ENCODE measurements around the gene TLNRD1.

The TLNRD1 gene

DNA sequence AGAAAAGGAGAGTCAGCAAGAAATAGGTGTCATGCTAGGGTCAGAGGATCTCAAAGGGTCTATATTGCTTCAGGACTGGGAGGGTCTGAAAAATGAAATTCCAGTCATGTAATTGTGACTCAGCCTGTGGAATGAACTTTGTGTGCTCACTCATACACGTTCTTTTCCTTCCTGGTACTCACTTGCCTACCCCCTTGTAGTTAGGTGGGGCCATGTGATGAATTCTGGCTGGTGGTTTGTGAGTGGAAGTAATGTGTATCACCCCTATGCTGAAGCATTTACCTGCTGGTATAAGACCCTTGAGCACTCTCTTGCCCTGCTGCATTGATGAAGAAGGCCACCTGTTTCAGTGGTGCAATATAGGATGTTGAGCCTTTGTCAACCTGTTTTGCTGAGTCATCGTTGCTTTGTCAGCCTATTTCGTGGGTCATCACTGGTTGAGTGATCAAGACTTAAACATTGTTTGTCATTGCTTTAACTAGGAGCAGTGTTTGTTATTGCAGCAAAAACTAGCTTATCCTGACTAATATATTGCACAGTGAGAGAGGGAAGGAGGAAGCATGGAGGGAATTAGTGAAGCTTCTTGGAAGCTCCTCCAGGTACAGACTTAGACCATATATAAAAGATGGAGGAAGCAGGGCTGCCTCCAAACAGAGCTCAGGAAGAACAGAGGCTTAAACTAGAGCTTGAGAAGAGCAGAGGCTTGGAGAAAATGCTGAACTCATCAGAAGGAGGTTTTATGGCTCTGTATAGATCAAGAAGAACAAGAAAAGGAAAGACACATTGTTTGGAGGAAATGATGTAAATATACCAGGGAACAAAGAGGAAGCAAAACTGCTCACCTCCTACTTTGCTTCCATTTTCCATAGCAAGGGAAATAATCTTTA lies 28.9 kb downstream of the TLNRD1 start:
- no peaks in the 10 kb centered on the region for H3K9me3 ChIP-seq (ENCODE audit: control insufficient read depth, low read length)
- H3K27ac ChIP-seq (ENCODE audit: low read depth, low read length, severe bottlenecking): no peak overlapping the region
- peaks cover 5% of the 10 kb centered on the region for H3K4me1 ChIP-seq (ENCODE audit: control insufficient read depth, insufficient read depth, low read length, poor library complexity, severe bottlenecking)
- no peak overlapping the region for H3K4me3 ChIP-seq (ENCODE audit: extremely low read depth, insufficient read depth, low read length, poor library complexity, severe bottlenecking)
- WGBS, 2 experiments (ENCODE audit: insufficient coverage in 2 of 2): 79 to 95% methylated on average over 2 of the region's 3 CpGs
- H3K36me3 ChIP-seq (ENCODE audit: control insufficient read depth, insufficient read depth, low read length): no peaks in the 10 kb centered on the region

DNA sequence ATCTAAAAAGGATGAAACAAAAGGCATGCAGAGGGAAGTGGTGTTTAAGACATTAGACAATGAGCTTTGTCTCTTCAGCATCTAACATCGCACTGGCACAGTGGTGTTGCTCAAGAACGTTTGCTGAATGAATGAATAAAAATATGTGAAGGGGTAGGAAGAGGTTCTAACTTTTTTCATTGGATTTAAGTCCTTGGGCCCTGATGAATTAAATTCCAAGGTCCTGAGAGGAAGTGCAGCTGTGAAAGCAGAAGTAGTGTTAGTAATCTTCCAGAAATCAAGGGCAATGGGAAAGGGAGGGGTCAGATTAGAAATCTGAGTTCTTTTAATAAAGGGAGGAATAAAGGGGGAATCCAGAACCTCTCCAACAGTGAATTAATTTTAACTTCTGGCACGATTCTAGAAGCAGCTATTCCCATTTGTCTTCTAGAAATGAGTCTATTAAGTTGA lies 29.6 kb downstream of the TLNRD1 start:
- H3K27ac ChIP-seq (ENCODE audit: low read depth, low read length, severe bottlenecking): no peak overlapping the region
- H3K36me3 ChIP-seq (ENCODE audit: control insufficient read depth, insufficient read depth, low read length): no peaks in the 10 kb centered on the region
- peaks cover 3% of the 10 kb centered on the region for H3K4me1 ChIP-seq (ENCODE audit: control insufficient read depth, insufficient read depth, low read length, poor library complexity, severe bottlenecking)
- no peaks in the 10 kb centered on the region for H3K9me3 ChIP-seq (ENCODE audit: control insufficient read depth, low read length)
- 92 to 93% methylated on average over 2 of the region's 3 CpGs for WGBS, 2 experiments (ENCODE audit: insufficient coverage in 2 of 2)
- no peak overlapping the region for H3K4me3 ChIP-seq (ENCODE audit: extremely low read depth, insufficient read depth, low read length, poor library complexity, severe bottlenecking)

DNA sequence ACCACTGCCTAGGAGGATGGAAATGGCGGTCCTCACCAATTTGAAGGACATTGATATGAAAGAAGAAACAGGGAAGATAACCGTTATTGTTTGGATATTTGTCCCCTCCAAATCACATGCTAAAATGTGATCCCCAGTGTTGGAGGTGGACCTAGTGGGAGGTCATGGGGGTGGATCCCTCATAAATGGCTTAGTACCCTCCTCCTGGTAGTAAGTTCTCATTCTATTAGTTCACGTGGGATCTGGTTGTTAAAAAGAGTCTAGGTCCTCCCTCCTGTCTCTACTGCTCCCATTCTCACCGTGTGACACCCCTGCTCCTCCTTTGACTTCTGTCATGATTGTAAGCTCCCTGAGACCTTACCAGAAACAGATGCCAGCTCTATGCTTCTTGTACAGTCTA lies 30.5 kb downstream of the TLNRD1 start:
- H3K4me3 ChIP-seq (ENCODE audit: extremely low read depth, insufficient read depth, low read length, poor library complexity, severe bottlenecking): no peak overlapping the region
- H3K9me3 ChIP-seq (ENCODE audit: control insufficient read depth, low read length): no peaks in the 10 kb centered on the region
- H3K4me1 ChIP-seq (ENCODE audit: control insufficient read depth, insufficient read depth, low read length, poor library complexity, severe bottlenecking): peaks cover 3% of the 10 kb centered on the region
- 89 to 91% methylated on average over 3 to 4 of the region's 4 CpGs for WGBS, 2 experiments (ENCODE audit: insufficient coverage in 2 of 2)
- H3K27ac ChIP-seq (ENCODE audit: low read depth, low read length, severe bottlenecking): no peak overlapping the region
- H3K36me3 ChIP-seq (ENCODE audit: control insufficient read depth, insufficient read depth, low read length): no peaks in the 10 kb centered on the region

DNA sequence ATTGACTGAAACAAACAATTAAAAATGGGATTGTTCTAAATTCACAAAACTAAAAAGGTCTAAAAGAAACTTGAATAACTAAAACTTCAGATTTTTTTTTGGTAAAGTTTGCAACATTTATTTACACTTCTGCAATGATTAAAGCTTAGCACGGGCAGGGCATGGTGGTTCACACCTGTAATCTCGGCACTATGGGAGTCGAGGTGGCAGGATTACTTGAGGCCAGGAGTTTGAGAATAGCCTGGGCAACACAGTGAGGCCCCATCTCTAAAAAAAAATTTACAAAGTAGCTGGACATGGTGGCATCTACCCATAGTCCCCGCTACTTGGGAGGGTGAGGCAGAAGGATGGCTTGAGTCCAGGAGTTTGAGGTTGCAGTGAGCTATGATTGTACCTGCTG lies 31.6 kb downstream of the TLNRD1 start:
- Histone ChIP-seq H3K27ac (ENCODE audit: low read depth, low read length, severe bottlenecking) (no peak overlapping the region), H3K4me1 (ENCODE audit: control insufficient read depth, insufficient read depth, low read length, poor library complexity, severe bottlenecking) (no peaks in the 10 kb centered on the region), H3K4me3 (ENCODE audit: extremely low read depth, insufficient read depth, low read length, poor library complexity, severe bottlenecking) (no peak overlapping the region), H3K9me3 (ENCODE audit: control insufficient read depth, low read length) (no peaks in the 10 kb centered on the region), H3K36me3 (ENCODE audit: control insufficient read depth, insufficient read depth, low read length) (no peaks in the 10 kb centered on the region)
- 85 to 94% methylated on average over 2 to 3 of the region's 4 CpGs for WGBS, 2 experiments (ENCODE audit: insufficient coverage in 2 of 2)

DNA sequence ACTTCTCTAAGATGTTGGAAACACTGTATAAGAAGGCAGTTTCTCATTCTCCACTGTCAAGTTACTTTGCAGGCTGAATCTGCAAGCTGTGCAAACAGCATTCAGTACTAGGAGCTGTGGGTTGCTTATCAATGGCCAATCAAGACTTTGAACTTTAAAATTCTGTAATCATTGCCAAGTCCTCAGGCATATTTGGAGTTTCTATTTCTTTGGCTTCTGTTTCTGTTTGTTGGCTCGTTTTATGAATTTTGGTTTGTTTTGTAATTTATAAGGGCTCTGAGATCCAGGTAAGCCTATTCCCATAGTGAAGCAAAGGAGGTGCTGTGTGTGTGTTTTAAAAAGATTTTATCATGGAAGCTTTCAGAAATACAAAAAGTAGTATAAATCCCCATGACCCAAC lies 32.1 kb downstream of the TLNRD1 start:
- Histone ChIP-seq H3K27ac (ENCODE audit: low read depth, low read length, severe bottlenecking) (no peak overlapping the region), H3K4me1 (ENCODE audit: control insufficient read depth, insufficient read depth, low read length, poor library complexity, severe bottlenecking) (no peaks in the 10 kb centered on the region), H3K36me3 (ENCODE audit: control insufficient read depth, insufficient read depth, low read length) (no peaks in the 10 kb centered on the region), H3K4me3 (ENCODE audit: extremely low read depth, insufficient read depth, low read length, poor library complexity, severe bottlenecking) (no peak overlapping the region), H3K9me3 (ENCODE audit: control insufficient read depth, low read length) (no peaks in the 10 kb centered on the region)
- WGBS, 2 experiments (ENCODE audit: insufficient coverage in 2 of 2): no CpG with 5 or more reads among the region's 1 CpG

DNA sequence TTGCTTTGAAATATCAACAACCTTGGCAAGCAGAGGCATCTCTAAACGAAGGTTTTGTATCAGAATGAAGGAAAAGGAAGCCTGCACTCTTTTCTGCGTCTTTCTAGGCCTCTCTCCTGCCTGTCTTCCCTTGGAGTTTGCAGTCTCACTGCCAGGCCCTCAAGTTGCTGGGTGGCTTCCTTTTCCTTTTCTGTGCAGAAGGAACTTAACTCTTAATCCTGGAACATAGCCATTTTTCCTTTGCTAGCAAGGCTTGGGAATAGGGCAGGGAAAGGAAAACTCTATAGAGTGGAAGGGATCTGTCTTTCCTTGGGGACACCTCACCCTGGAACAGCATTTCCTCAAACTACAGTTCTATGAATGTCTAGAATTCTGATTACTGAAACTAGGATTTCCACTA lies 32.8 kb downstream of the TLNRD1 start:
- Histone ChIP-seq H3K9me3 (ENCODE audit: control insufficient read depth, low read length) (no peaks in the 10 kb centered on the region), H3K4me1 (ENCODE audit: control insufficient read depth, insufficient read depth, low read length, poor library complexity, severe bottlenecking) (no peaks in the 10 kb centered on the region), H3K27ac (ENCODE audit: low read depth, low read length, severe bottlenecking) (peak overlapping the region; percentile 26), H3K4me3 (ENCODE audit: extremely low read depth, insufficient read depth, low read length, poor library complexity, severe bottlenecking) (no peak overlapping the region), H3K36me3 (ENCODE audit: control insufficient read depth, insufficient read depth, low read length) (no peaks in the 10 kb centered on the region)
- 55 to 89% methylated on average over 2 of the region's 2 CpGs for WGBS, 2 experiments (ENCODE audit: insufficient coverage in 2 of 2)

DNA sequence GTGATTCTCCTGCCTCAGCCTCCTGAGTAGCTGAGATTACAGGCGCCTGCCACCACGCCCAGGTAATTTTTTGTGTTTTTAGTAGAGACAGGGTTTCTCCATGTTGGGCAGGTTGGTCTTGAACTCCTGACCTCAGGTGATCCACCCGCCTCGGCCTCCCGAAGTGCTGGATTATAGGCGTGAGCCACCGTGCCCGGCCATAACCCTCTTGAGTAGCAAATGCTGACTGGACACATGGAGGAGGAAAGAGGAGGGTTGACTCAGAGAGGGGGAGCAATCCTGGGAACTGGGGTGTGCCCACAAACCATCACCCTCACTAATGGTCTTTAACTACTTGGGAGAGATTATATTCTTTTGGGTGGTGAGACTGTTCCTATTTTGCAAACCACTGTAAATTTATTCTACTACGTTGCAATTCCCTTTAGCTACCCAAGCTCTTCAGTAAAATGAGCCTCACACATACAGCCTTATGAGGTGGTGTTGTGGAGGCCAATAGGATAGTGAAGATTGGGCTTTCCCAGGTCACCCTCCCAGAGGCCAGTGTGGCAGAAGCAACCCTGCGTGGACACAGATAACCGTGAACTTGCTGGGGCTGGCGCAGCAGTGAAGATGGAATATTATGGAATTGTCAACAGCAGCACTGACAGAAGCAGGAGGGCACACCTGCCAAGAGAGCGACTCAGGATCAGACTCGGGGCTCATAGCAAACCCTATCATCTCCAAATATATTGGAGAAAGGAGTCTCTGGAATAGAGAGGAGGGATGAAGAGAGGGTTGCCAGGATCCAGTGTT lies 37.4 kb downstream of the TLNRD1 start:
- 94 to 97% methylated on average over 7 to 8 of the region's 14 CpGs for WGBS, 2 experiments (ENCODE audit: insufficient coverage in 2 of 2)
- no peak overlapping the region for H3K4me3 ChIP-seq (ENCODE audit: extremely low read depth, insufficient read depth, low read length, poor library complexity, severe bottlenecking)
- no peaks in the 10 kb centered on the region for H3K4me1 ChIP-seq (ENCODE audit: control insufficient read depth, insufficient read depth, low read length, poor library complexity, severe bottlenecking)
- no peaks in the 10 kb centered on the region for H3K9me3 ChIP-seq (ENCODE audit: control insufficient read depth, low read length)
- no peaks in the 10 kb centered on the region for H3K36me3 ChIP-seq (ENCODE audit: control insufficient read depth, insufficient read depth, low read length)
- no peak overlapping the region for H3K27ac ChIP-seq (ENCODE audit: low read depth, low read length, severe bottlenecking)

DNA sequence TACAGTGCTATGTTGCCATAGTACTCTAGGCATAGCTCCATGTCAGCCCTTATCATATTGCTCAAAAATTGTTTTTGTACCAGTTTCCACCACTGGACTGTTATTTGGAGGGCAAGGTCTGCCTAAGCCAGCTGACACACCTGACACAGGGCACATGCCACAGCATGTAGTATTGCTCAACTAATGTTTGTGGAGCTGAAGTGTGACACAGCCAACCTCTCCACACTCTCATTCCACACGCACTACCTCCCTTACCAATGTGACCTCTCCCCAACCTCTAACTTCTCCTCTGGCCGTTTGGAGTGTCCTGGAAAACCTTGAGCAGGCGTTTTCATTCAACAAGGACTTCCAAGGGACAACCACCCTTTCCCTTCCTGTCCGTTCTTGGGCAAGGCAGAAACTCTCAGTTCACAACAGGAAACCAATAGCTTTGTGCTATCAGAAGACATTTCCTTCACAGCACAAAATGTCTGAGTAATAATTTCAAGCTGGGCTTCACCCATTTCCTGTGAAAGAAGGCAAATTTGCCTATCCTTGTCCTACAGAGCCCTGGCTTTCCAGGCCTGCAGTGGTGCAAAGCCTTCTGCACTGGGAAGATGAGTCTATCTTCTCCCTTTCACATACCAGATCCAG lies 38.4 kb downstream of the TLNRD1 start:
- Histone ChIP-seq H3K4me1 (ENCODE audit: control insufficient read depth, insufficient read depth, low read length, poor library complexity, severe bottlenecking) (no peaks in the 10 kb centered on the region), H3K9me3 (ENCODE audit: control insufficient read depth, low read length) (no peaks in the 10 kb centered on the region), H3K36me3 (ENCODE audit: control insufficient read depth, insufficient read depth, low read length) (no peaks in the 10 kb centered on the region), H3K27ac (ENCODE audit: low read depth, low read length, severe bottlenecking) (no peak overlapping the region), H3K4me3 (ENCODE audit: extremely low read depth, insufficient read depth, low read length, poor library complexity, severe bottlenecking) (no peak overlapping the region)
- whole genome bisulfite sequencing, 2 experiments (ENCODE audit: insufficient coverage in 2 of 2): 85 to 100% methylated on average over 1 to 4 of the region's 4 CpGs

DNA sequence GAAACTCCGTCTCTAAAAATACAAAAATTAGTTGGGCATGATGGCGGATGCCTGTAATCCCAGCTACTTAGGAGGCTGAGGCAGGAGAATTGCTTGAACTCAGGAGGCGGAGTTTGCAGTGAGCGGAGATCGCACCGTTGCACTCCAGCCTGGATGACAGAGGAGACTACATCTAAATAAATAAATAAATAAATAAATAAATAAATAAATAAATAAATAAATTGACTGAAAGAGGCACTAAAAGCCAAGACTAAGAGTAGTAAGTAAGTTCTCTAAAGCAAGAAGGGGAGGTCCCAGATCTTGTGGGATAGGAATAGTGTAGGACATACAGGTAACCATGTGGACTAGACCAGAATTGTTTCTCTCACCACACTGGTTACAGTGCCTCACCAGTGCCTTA lies 40.0 kb downstream of the TLNRD1 start:
- Histone ChIP-seq H3K4me1 (ENCODE audit: control insufficient read depth, insufficient read depth, low read length, poor library complexity, severe bottlenecking) (no peaks in the 10 kb centered on the region), H3K36me3 (ENCODE audit: control insufficient read depth, insufficient read depth, low read length) (no peaks in the 10 kb centered on the region), H3K9me3 (ENCODE audit: control insufficient read depth, low read length) (no peaks in the 10 kb centered on the region), H3K4me3 (ENCODE audit: extremely low read depth, insufficient read depth, low read length, poor library complexity, severe bottlenecking) (no peak overlapping the region), H3K27ac (ENCODE audit: low read depth, low read length, severe bottlenecking) (no peak overlapping the region)
- 46 to 50% methylated on average over 2 of the region's 6 CpGs for WGBS, 2 experiments (ENCODE audit: insufficient coverage in 2 of 2)

DNA sequence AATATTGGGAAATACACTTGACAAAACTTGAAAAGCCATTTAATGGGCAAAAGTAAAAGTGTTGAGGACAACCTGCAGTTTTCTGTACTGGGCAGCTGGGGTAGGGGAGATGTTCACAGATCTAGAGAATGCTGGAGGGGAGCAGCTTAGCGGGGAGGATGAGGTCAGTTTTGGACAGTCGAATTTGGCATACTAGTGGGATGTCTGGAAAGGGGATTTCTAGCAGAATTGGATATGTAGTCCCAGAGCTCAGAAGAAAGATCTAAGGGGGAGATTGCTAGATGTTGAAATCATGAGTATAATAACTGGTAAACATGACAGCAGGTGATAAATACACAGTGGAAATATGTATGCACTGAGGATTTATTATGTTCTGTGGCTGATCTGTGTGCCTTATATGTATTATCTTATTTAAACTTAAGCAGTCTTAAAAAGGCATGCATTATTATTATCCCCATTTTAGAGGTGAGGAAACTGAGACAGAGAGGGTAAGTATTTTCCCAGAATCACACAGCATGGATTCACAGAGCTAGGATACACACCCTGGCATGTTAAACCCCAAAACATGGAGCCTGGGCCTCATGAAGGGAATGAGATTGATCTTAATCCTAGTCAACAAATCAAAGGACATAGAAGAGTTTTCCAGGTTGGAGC lies 42.7 kb downstream of the TLNRD1 start:
- no peaks in the 10 kb centered on the region for H3K9me3 ChIP-seq (ENCODE audit: control insufficient read depth, low read length)
- no peak overlapping the region for H3K4me3 ChIP-seq (ENCODE audit: extremely low read depth, insufficient read depth, low read length, poor library complexity, severe bottlenecking)
- no peaks in the 10 kb centered on the region for H3K4me1 ChIP-seq (ENCODE audit: control insufficient read depth, insufficient read depth, low read length, poor library complexity, severe bottlenecking)
- no peaks in the 10 kb centered on the region for H3K36me3 ChIP-seq (ENCODE audit: control insufficient read depth, insufficient read depth, low read length)
- H3K27ac ChIP-seq (ENCODE audit: low read depth, low read length, severe bottlenecking): no peak overlapping the region
- whole genome bisulfite sequencing, 2 experiments (ENCODE audit: insufficient coverage in 2 of 2): 92 to 94% methylated on average over 2 of the region's 2 CpGs

Measured in mesodermal cell (in vitro differentiated cells).